GM18858 (cell line): ENCODE data around the gene USH2A.
A peak's percentile ranks its signal among the peaks of the same experiment; 100 is the strongest.

Experiments used
- ATAC-seq: cut with Tn5 transposase; IDR thresholded peaks from one replicate; pipeline ENCODE4 v1.9.1; 2021; ENCODE audit not compliant: unreplicated experiment

Gene USH2A

DNA sequence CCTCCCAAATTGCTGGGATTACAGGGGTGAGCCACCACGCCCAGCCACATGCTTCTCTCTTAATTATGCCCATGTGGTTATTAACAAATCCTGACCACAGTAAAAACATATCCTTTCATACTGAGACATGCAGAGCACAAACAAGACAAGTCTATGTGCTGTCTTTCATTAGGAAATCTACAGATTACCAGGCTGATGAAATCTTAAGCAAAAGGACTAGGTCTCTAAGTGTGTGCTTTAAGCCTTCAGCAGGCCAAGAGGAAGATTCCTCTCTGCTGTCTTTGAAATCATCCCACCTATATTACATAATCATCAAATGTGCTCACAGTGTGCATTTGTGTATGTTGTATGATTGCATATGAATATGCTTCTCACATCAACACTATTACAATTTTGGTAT, 436.8 kb downstream of the USH2A start:
- no peak for ATAC-seq

DNA sequence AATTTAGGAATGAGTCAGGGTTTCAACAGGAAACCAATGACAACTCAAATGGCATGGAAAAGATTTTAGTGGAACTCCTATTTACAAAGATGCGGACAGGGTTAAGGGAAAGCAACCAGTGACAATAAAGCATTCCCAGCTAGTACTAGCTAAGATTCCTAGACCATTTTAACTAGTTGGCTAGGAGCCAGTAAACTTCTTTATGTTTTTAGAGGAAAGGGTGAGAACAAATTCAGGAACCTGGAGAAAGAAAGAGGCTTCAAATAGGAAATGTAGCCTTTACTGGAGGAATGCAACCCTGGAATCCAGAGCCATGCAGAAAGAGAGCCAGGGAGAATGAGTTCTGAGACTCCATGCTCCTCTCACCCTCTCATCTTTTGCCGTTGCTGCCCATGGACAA, 439.6 kb downstream of the USH2A start:
- ATAC-seq, result no peak

DNA sequence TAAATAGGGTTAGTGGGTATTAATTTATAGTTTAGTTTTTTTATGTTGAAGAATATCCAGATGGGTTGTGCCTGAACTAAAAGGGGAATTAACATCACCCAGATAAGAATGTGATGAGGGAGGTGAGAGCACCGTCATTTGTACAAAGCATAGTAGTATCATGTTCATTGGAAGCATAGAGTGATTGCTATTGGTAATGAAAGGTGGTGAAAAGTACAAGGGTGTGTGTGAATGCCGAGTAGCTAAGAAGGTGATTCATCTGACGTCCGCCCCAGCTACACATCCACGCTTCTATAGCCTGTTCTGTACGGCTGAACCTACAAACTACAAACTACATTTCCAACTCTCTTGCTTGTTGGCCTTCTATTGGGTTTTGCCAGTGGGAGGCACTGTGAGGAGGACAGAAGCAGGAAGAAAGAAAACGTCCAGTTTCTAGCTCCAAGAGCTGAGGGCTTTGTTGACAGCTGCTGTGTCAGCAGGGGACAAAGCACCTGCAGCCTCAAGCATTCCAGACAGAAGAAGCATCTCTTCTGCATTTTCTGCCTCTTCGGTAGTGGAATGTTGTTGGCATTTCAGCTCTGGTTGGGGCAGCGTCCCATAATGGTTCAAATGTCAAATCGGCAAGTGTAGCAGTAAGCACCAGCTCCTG, 451.3 kb downstream of the USH2A start:
- ATAC-seq, result no peak

DNA sequence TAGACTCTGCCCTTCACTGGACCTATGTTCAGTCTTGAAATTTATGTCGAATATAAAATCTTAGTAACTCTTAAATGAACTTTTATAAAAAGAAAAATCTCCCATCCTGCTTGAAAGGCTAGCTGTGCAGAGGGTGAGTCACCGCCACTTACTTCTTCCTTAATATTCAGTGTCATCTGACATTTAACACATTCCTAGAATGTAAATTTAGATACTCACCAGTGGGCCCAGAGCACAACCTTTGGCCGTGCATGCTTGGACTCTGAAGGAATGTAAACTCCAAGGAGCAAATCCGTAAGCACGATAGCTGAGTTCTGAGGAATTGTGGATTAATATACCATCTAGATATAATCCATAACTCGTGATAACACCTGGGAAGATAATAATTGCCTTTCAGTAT, 452.8 kb downstream of the USH2A start:
- no peak for ATAC-seq

DNA sequence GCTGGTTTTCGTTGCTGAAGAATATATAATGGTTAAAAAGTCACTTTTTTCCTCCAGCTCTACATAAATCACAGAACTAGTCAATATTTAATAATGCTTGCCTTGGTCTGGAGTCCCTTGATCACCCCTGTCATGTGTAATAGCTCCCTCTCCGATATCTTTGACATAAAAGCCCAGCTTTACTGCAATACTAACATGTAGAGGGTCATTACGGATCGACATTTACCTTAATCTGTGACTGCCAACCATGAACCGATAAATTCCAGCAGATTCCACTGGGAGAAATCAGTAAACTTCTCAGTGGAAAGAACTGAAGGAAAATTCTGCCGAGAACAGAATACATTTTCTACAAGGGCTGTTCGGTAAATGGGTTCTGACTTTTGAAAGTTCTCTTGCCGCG, 459.6 kb downstream of the USH2A start:
- ATAC-seq, result no peak

DNA sequence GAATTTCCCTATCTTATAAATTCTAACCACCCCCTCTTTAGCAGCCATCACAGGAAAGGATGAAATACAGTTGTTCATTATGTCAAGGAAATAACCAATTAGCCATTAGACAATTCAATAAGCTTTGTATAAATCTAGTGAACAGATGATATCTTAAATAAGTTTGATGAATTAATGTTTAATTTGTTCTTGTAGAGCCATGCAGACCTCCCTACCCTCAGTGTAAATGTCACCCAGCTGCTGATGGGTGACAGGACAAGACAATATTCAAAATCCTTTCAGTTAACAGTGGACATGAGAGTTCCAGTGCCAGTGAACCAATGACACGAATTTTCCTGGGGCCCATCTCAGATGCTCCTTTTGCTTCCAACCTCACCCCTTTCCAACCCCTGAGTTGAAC, 460.2 kb downstream of the USH2A start:
- no peak for ATAC-seq

DNA sequence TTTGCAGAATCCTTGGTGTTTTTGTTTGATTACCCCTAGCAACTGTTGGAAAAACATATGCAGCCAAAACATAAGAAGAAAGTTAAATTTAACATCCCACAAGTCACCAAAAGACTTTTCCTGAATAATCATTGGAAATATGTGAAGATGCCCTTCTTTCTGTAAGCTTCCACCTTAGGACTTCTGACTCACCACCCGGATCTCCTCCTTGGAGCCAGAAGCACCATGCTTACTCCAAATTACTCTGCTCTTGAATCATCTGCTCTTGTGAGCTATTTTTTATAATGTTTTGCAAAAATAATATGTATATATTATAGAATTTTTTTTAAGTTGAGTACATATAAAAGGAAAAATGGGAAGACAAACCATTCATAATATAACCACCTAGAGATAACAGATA, 464.4 kb downstream of the USH2A start:
- no peak for ATAC-seq

DNA sequence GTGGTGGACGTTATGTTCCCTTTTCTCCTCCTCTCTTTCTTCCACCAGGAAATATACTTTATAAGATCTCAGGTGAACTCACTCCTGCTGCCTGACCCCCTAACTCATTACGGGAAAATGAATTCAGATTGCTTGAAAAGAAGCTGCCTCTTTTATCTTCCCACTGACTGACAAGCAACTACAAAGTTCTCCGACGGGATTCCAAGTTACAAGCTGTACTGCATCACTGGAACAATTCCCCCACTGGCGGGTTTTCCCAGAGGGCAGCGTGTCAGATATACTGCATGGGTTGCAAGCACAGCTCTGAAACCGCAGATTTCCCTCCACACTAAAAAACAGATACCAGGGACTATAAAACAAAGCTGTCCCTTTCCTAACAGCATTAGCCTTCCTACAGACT, 465.6 kb downstream of the USH2A start:
- ATAC-seq, result no peak

DNA sequence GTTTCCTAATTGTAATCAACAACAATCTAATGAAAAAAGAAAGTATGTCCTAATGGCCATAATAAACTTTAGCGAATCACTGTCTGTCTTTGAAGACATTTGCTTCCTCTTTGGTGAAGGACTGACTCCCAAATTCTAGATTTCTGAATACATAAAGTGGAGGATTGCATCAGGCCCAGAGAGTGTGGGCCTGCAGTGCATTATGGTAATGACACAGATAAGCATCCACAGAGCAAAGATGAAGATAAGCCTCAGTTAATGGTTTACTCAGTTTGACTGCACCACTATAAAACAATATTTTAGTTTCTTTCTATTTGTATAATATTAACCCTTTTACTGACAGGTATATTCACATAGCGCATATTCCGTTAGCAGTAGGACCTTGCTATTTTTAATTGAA, 490.7 kb downstream of the USH2A start:
- no peak for ATAC-seq

DNA sequence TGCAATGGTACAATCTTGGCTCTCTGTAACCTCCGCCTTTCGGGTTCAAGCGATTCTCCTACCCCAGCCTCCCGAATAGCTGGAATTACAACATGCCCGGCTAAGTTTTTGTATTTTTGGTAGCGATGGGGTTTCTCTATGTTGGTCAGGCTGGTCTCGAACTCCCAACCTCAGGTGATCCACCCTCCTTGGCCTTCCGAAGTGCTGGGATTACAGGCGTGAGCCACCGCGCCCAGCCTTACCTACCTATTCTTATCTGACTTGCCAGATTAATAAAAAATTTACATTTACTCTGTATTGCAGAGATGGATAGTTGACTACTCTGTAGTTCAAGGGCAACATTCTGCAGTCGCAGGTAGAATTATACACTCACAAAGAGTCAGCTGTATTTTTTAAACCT, 496.6 kb downstream of the USH2A start:
- no peak for ATAC-seq

DNA sequence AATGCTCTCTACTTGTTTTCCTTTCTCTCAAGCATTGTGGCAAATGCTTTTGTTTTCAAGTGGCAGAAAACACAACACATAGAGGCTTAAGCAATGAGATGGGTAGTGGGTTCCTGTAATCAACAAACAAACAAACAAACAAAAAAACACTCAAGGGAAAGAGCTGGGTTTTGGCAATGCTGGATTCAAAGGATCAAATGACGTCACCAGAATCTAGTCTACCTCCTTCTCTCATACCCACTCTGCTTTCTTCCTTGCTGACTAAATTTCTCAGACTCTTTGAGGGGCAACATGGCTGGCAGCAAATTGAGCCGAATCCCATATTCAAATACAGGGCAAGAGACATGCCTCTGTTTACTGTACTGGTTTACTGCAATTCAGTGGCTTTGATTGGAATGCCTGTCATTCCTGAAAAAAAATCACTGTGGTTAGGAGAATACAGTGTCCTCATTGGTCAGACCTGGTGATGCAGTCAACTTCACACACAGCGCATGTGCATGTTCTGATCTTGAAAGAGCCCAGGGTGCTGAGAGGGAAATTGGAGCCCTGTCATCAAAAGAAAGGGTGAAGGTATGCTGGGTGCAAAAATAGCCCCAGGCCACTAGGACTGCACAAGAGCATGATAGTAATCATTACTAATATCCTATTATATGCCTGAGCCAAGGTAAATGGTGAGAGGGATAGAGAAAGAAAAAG, 500.0 kb downstream of the USH2A start:
- no peak for ATAC-seq

DNA sequence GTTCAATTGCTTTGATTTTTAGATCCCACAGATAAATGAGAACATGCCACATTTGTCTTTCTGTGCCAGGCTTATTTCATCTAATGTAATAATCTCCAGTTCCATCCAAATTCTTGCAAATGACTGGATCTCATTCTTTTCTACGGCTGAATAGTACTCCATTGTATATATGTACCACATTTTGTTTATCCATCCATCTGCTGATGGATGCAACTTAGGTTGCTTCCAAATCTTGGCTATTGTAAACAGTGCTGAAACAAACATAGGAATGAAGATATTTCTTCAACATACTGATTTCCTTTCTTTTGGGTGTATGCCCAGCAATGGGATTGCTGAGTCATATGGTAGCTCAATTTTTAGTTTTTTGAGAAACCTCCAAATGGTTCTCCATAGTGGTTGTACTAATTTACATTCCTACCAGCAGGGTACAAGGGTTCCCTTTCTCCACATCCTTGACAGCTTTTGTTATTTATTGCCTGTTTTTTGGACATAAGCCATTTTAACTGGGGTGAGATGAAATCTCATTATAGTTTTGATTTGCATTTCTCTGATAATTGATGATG, 511.8 kb downstream of the USH2A start:
- no peak for ATAC-seq

DNA sequence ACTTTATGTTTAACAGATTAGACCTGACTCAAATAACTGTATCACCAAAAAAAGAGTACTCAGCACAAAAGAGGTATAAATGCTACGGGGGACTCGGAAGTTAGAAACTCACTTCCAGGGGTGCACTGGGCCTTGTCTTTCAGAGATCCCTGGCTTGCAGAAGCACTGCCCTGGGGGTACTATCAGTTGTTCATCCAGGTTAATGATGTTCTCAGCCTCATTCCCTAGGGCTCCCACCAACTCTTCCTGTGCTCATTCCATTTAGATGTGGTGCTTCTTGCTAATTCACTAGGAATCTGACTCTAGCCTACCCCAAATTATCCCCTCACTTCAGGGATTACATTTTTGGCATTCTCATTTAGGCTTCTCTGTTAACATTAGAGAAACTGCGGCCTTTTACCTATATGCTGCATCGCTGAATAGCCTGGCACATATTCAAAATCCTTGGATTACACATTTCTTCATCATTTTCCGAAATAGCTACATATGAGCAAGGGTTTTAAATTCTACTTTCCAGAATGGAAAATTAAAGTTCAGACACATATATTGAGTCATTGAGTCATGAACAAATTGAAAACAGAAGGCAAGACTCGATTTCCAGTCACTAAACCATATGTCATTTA, 517.6 kb downstream of the USH2A start:
- ATAC-seq, result no peak

DNA sequence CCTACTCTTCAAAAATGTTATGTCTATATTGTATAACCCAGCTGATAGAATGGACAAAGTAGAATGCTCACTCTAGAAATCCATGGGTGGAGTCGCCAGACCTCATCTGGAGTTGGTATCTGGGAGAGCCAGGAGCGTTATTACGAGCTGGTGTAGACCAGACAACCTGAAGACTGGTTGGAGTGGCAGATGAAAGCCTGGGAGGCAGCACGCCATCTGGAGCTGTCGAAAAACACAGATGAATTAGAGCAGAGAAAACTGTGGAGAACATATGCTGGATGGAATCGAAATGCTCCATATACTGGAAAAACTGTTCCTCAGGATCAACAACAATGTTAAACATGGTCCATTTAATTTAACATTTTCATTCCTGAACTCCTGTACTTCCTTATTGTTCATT, 522.6 kb downstream of the USH2A start:
- no peak for ATAC-seq

DNA sequence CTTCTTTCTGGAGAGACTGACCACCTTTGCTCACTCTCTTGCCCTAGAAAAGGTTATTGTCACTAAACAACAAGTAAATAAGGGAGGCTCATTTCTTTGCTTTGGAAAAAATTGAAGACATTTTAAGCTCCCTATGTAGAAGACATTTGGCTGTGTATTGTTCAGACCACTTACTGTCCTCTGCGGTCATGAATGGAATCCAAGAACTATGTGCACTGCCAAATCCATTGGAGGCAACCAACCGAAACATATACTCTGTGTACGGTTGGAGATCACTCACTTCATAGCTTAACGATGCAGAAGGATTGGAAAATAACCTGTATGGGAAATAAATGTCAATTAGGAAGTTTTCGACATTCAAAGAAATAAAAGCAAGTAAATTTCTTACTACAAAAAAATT, 523.3 kb downstream of the USH2A start:
- ATAC-seq, result no peak

DNA sequence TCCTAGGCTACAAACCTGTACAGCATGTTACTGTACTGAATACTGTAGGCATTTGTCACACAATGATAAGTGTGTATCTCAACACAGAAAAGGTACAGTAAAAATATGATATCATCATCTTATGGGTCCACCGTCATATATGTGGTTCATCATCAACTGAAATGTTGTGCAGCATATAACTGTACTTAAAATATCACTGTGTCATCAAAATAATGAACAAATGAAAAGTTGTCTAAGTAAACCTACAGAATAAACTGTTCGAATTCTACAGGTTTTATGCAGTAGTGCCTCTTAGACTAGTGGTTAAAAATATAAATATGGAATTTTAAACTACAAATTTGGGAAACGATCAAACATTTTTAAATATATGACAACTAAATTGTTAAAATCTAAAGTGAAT, 527.4 kb downstream of the USH2A start:
- ATAC-seq, result no peak

DNA sequence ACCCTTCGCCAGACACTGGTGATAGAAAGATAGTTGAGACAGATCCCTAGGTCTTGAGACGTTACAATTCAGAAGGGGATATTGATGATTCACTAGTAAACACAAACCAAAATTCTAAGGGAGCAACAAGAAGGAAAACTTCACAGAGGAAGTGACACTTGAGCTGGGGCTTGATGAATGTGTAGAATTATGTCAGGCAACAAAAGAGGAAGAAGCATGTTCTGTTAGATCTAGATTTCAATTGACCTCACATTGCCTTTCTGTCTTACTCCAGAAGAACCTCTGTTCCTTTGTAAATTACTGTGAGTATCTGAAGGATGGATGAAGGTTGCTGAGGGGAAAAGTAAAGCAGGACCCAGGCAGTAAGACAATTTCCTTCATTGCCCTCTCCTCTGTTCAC, 528.0 kb downstream of the USH2A start:
- no peak for ATAC-seq

DNA sequence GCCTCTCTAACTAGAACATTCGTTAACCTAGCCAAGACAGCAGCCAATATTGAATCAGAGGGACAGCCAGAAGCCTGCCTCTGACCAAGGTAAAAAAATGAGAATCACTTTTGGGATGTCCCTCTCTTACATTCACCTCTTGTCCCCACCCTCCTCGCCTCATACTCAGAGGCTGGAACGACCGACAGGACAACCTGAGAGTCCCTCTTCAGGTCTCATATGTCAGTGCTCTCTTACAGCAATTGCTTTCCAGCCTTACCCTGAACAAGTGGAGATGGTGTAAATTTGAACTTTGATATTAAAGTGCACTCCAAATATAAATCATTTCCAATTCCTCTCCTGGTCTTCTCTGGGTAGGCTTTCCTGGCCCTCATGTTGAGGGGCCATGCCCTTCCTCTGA, 528.6 kb downstream of the USH2A start:
- no peak for ATAC-seq

DNA sequence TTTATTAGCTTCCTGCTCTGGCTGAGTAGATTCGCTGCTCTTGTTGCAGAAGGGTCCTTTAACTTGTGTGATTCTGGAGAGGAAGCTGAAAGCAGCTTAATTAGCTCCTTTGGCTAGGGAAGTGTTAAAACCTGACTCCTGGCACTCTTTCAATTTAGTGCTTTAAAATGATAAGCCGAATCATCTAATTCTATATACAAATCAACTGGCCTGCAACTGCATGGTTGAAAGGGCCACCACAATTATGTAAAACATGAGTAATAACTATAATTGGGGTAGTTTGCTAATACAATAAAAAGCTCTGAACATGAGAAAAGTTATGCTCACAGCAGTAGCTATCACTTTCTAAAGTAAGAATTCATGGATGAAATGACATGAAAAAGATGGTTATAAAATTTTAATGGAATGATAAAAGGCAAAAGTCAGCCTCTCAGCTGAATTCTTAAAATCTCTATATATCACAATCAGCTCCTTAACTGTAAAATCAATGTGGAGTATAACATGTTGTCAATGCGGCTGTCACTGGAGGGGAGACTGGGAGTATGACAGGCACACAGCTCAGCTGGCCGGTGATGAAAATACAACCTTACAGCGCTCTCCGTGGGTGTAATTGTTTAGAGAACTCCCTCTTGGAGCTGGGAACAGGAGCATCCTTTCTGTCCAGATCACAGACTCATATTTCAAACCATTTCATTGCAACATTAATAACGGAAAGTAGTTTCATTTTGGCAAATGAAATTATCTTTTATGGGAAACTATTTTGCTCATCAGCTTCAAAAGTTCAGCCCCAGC, 531.8 kb downstream of the USH2A start:
- ATAC-seq, result no peak

DNA sequence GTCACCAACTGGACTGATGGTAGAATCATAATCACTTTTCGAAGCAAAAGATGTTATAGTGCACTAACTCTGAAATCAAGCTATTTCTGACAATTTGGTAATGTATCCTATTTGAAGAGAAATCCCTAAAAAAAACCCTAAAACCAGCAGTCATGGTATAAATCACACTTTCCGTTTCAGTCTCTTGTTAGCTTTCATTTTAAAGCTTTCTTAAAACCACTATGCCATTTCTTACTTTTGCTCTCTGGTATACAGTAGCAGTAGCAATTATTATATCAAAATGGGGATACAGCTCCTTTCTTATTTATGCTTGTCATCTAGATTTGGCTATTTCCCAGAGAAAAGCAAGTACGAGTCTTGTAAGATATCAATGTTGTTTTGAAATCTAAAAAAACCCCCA, 532.8 kb downstream of the USH2A start:
- ATAC-seq, result peak; percentile 59

DNA sequence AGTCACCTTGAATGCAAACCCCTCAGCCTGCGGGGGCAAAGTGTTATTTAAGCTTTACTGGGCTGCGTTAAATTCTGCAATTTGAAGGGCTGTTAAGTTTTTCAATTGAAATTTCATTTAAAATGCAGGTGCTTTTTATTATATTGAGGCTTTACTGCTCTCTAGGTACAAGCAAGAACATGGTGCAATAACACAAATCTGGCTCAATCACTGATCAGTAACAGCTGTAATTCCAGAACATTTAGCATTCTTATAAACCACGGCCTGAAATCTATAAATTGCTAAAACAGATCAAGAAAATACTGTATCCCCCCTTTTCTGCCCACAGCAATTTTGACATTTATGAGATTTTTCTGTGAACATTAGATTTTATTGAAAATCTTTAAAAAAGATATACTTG, 533.4 kb downstream of the USH2A start:
- no peak for ATAC-seq

DNA sequence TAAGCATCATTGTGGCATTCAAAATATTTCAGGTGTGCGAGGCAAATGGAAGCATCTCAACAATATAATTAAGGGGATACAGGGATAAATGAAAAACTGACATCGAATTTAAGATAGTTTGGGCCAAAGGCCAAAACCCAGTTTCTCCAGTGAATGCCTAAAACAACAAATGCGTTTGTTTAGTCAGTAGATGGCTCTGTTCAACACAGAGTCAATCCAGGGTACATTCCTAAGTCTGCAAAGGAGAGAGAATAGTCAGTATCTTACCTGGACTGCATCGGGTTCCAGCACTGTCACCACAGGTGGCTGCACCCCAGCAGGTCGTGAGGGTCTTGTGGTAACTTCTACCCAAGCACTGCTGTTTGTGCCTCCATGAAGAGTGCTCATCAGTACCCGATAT, 535.1 kb downstream of the USH2A start:
- no peak for ATAC-seq
